Upper lobe of right lung (tissue), 1 donor: ENCODE results near the gene PAGR1. TPM values are rescaled to one million over a fixed set of nuclear protein-coding genes. Genes with fewer than 3 reads are reported as not detected.

Source experiments
- ATAC-seq: fragments of 200-7000 bp; cut with Tn5 transposase; one replicate; pipeline ENCODE4 v1.9.1; 2020; ENCODE audit warnings: mild to moderate bottlenecking, moderate library complexity
- DNase-seq: peaks from one replicate; pipeline ENCODE4 v3.0.0-alpha.2; 2020
- H3K27ac ChIP-seq: fragments of 200-600 bp; one replicate; pipeline ENCODE4 v1.8.0; 2022
- H3K27me3 ChIP-seq: fragments of 200-600 bp; one replicate; pipeline ENCODE4 v1.8.0; 2022; ENCODE audit warnings: mild to moderate bottlenecking
- H3K36me3 ChIP-seq: fragments of 200-600 bp; one replicate; pipeline ENCODE4 v1.8.0; 2022
- H3K4me1 ChIP-seq: fragments of 200-600 bp; one replicate; pipeline ENCODE4 v1.8.0; 2022
- H3K4me3 ChIP-seq: fragments of 200-600 bp; one replicate; pipeline ENCODE4 v1.8.0; 2022; ENCODE audit warnings: mild to moderate bottlenecking
- H3K9me3 ChIP-seq: fragments of 200-600 bp; one replicate; pipeline ENCODE4 v1.8.0; 2022
- intact Hi-C: fragments of 100-400 bp; cut with DNase I; formaldehyde crosslinking; loops from one replicate; pipeline ENCODE4 v1.11.0; 2022
- total RNA-seq: library from RNA; stranded (reverse); fragmentation: NEBNext Ultra II Directional; extraction: Animal tissue kit (Norgen Biotek cat#: 25700); gene quantifications from one replicate; pipeline ENCODE4 v1.2.1, GENCODE V29; 2021
- TF ChIP-seq, protein P1 (sequence below): fragments of 200-600 bp; IDR thresholded peaks from one replicate; pipeline ENCODE4 v1.8.0; 2022; ENCODE audit warnings: antibody characterized with exemption
- donor health status: DM: no; HTN: yes; CAD: no; lungs with severe emphysema.

Gene PAGR1
- total RNA-seq, 1 donor from 2014 or later = 15.2 TPM

DNA sequence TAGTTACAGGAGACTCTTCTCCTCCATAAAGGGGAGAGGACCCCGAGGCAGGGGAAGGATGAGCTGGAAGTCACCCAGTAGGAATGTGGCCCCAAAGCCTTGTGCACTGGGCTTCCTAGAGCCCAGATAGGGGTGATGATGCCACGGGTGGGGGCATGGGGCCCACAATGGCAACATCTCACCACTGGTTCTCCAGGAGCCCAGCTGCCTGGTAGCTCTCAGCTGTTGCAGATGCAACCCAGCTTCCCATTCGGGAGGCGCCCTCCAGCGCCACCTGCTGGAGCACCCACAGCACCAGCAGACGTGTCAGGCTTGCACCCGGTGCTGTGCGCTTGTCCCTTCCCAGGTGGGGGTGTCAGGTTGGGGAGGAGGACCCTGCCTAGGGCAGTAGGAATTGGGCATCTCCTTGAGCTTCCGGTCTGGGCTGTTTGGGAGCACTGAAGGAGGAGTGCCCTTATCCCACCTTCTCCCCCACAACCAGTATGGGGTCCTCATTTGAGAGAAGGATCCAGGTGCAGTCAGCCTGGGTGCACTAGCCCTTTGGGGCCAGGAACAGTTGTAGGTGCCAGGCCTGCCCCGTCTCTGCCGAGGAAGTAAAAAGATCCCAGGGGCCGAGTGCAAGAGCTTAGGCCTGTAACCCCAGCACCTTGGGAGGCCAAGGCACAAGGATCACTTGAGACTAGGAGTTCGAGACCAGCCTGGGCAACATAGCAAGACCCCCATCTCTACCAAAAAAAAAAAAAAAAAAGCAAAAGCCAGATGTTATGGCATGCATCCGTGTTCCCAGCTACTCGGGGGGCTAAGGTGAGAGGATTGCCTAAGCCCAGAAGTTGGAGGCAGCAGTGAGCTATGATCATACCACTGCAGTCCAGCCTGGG lies 32.7 kb downstream of the PAGR1 start:
- Histone ChIP-seq H3K36me3 (peaks cover 44% of the 10 kb centered on the region), H3K4me3 (no peak overlapping the region), H3K27me3 (no peaks in the 10 kb centered on the region), H3K4me1 (peaks cover 5% of the 10 kb centered on the region), H3K9me3 (no peaks in the 10 kb centered on the region), H3K27ac (peak overlapping the region; percentile 11)
- DNase-seq = peak; percentile 91
- TF ChIP-seq, protein P1, sequence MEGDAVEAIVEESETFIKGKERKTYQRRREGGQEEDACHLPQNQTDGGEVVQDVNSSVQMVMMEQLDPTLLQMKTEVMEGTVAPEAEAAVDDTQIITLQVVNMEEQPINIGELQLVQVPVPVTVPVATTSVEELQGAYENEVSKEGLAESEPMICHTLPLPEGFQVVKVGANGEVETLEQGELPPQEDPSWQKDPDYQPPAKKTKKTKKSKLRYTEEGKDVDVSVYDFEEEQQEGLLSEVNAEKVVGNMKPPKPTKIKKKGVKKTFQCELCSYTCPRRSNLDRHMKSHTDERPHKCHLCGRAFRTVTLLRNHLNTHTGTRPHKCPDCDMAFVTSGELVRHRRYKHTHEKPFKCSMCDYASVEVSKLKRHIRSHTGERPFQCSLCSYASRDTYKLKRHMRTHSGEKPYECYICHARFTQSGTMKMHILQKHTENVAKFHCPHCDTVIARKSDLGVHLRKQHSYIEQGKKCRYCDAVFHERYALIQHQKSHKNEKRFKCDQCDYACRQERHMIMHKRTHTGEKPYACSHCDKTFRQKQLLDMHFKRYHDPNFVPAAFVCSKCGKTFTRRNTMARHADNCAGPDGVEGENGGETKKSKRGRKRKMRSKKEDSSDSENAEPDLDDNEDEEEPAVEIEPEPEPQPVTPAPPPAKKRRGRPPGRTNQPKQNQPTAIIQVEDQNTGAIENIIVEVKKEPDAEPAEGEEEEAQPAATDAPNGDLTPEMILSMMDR = peak; percentile 91
- intact Hi-C loops = no loop called here
- peak; percentile 88 for ATAC-seq

DNA sequence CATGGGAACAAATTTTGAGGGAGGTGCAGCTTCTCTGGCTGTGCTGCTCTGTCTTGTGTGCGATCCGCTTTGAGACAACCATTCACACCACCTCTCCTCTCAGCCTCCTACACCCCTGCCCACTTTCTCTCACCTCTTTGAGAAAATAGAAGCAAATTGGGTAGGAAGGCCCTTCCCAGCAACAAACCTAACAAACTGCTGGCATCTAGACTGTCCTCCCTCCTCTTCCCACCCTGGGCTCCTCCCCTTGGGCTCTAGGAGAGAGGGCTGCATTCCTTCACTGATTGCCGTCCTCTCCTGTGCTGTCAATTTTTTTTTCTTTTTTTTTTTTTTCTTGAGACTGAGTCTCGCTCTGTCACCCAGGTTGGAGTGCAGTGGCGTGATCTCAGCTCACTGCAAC lies 33.6 kb downstream of the PAGR1 start:
- no peak overlapping the region for H3K4me3 ChIP-seq
- peaks cover 5% of the 10 kb centered on the region for H3K4me1 ChIP-seq
- intact Hi-C loops = no loop called here
- DNase-seq (no peak), ATAC-seq (peak; percentile 45)
- peaks cover 35% of the 10 kb centered on the region for H3K36me3 ChIP-seq
- no peaks in the 10 kb centered on the region for H3K27me3 ChIP-seq
- TF ChIP-seq, protein P1 = no peak
- no peaks in the 10 kb centered on the region for H3K9me3 ChIP-seq
- no peak overlapping the region for H3K27ac ChIP-seq

DNA sequence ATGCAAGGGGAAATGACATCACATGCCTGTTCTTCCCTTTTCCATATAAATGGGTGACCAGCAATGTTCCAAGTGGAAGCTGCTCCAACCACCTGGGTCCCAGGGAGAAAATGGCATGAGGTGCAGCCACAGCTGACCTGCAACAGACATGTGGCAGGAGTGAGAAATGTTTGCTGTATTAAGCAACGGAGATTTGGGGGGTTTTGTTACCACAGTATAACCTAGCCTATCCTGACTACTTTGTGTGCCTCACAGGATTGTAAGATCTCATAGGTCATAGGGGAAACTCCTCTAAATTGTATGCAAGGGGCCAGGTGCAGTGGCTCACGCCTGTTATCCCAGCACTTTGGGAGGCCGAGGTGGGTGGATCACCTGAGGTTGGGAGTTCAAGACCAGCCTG lies 35.0 kb downstream of the PAGR1 start:
- Histone ChIP-seq H3K4me3 (no peak overlapping the region), H3K36me3 (peaks cover 21% of the 10 kb centered on the region), H3K9me3 (no peaks in the 10 kb centered on the region), H3K27me3 (no peaks in the 10 kb centered on the region), H3K27ac (no peak overlapping the region), H3K4me1 (peaks cover 5% of the 10 kb centered on the region)
- no peak for DNase-seq
- TF ChIP-seq, protein P1 = no peak
- no peak for ATAC-seq
- intact Hi-C loops = loop anchor here (10.0 kb wide), 1 partner anchor 154 kb away; no protein-coding TSS in a partner anchor

DNA sequence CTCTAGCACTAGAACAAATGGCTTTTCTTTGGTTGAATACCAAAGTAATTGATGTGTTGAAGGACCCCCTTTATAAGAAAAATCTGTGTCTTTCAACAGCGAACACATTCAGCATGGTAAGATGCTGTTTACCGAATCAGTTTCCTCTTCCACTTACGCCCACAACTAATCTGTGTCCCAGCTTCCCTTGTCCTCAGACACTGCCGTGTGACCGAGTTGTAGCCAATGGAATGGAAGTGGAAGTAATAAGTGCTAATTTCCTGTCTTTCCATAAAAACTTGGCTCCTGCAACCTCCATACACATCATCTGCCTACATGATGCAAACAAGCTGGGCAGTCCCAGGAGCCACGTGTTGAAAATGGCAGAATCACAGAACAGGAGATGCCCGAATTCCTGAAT lies 36.7 kb downstream of the PAGR1 start:
- TF ChIP-seq, protein P1 = no peak
- Histone ChIP-seq H3K36me3 (peaks cover 4% of the 10 kb centered on the region), H3K9me3 (no peaks in the 10 kb centered on the region), H3K27me3 (no peaks in the 10 kb centered on the region), H3K4me3 (no peak overlapping the region), H3K27ac (peak overlapping the region; percentile 72), H3K4me1 (peaks cover 5% of the 10 kb centered on the region)
- intact Hi-C loops = loop anchor here (10.0 kb wide), 1 partner anchor 152 kb away; no protein-coding TSS in a partner anchor
- ATAC-seq (peak; percentile 54), DNase-seq (no peak)

DNA sequence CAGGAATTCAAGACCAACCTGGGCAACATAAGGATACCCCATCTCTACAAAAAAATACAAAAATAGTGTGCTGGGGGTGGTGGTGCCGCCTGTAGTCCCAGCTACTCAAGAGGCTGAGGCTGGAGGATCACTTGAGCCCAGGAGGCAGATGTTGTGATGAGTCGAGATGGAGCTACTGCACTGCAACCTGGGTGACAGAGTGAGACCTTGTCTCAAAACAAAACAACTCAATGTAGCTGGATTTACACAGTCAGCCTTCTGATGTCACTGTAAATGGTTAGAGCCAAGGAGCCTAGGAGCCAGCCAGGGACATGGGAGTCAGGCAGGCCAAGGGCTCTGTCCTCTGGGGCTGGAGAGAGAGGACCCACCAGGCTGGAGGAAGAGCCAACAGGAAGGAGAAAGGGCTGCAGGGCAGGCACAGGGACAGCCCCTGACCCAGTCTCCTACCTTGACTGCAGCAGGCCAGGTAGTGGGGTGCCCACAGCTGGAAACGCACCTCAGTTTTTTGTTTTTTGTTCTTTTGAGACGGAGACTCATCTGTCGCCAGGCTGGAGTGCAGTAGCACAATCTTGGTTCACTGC lies 38.7 kb downstream of the PAGR1 start:
- TF ChIP-seq, protein P1 = no peak
- DNase-seq (no peak), ATAC-seq (no peak)
- Histone ChIP-seq H3K27me3 (no peaks in the 10 kb centered on the region), H3K4me1 (peaks cover 5% of the 10 kb centered on the region), H3K27ac (no peak overlapping the region), H3K9me3 (no peaks in the 10 kb centered on the region), H3K4me3 (no peak overlapping the region), H3K36me3 (peaks cover 15% of the 10 kb centered on the region)
- intact Hi-C loops = loop anchor here (10.0 kb wide), 1 partner anchor 150 kb away; no protein-coding TSS in a partner anchor
